Measurements from ENCODE around the gene KLF17. TPM values are rescaled to one million over a fixed set of nuclear protein-coding genes. Genes with fewer than 3 reads are reported as not detected.

KLF17 gene
- total RNA-seq, 1 experiment from 2014 or later = not detected

DNA sequence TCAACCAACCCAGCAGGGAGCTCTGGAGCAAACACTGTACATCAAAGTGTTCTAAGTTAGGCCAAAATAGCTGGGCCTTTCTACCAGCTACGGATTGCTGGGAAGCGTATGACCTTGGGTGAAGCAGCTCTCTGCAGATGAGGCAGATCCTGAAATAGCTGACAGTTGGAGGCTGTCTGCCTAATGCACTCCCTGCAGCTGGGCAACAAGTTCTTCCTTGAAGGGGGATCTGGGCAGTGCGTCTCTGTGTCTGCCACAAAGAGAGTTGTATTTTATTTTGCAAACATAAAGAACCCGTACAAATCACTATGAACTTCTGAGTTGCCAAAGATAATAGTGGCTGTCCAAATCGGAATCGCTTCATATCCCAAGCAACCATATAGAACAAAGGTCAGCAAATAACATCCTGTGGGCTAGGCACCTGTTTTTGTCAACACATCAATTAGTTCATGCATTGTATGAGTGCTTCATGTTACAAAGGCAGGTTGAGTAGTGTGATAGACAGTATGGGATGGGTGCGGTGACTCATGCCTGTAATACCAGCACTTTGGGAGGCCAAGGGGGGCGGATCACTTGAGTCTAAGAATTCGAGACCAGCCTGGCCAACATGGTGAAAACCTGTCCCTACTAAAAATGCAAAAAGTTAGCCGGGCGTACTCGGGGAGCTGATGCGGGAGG lies 29.1 kb upstream of the KLF17 start:
- no peak overlapping the region for H3K4me3 Mint-ChIP-seq (ENCODE audit: low read depth, unreplicated experiment)
- peaks cover 21% of the 10 kb centered on the region for H3K27me3 Mint-ChIP-seq (ENCODE audit: unreplicated experiment)
- peaks cover 2% of the 10 kb centered on the region for H3K9me3 Mint-ChIP-seq (ENCODE audit: low read depth, unreplicated experiment)
- no TSS peak for BruUV-seq (replicated peaks)
- CTCF ChIA-PET = no interaction called here
- no peaks in the 10 kb centered on the region for H3K36me3 Mint-ChIP-seq (ENCODE audit: insufficient read depth, unreplicated experiment)
- intact Hi-C loops (cut with micrococcal nuclease; ENCODE audit: unreplicated experiment) = loop anchor here (10.0 kb wide), 1 partner anchor 85 kb away; no protein-coding TSS in a partner anchor
- no peak for DNase-seq
- no peak for TF ChIP-seq CTCF (IDR thresholded peaks at IDR 0.05; ENCODE audit: unreplicated experiment)
- peaks cover 24% of the 10 kb centered on the region for H3K4me1 Mint-ChIP-seq (ENCODE audit: low read depth, unreplicated experiment)
- no peak overlapping the region for H3K27ac Mint-ChIP-seq (ENCODE audit: unreplicated experiment)

DNA sequence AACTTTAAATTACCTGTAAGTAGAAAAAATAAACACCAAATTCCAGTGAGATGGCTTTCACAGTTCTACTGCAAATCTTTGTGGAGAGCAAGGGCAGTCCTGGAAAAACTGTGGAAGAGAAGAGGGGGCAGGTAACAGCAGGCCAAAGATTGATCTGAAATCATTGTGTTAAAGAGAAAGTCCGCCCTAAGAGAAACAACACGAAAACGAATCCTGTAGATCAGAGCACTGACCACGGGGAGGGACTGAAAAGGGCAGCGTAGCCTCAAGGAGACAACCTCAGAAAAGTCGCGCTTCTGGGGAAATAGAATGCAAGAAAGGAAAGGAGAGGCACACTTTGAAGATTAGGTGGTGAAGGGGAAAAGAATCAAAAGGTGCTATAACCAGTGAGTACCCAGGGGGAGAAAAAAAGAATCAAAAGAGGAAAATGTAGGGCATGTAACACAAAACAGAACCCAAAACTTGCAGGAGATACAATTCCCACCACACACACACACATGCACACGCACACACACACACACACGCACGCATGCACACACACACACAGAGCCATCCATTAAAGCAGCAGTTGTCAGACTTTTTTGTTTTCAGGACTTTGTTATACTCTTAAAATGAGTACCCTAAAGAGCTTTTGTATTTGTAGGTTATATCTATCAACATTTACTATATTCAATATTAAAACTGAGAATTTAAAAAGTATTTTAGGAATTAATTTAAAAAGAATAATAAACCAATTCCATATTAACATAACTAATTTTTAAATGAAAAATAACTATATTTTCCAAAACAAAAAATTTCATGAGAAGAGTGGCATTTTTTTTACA lies 28.0 kb upstream of the KLF17 start:
- CTCF ChIA-PET = no interaction called here
- DNase-seq = no peak
- Mint-ChIP-seq H3K27me3 (ENCODE audit: unreplicated experiment) (peaks cover 21% of the 10 kb centered on the region), H3K27ac (ENCODE audit: unreplicated experiment) (no peak overlapping the region), H3K36me3 (ENCODE audit: insufficient read depth, unreplicated experiment) (no peaks in the 10 kb centered on the region), H3K9me3 (ENCODE audit: low read depth, unreplicated experiment) (peaks cover 3% of the 10 kb centered on the region), H3K4me3 (ENCODE audit: low read depth, unreplicated experiment) (no peak overlapping the region), H3K4me1 (ENCODE audit: low read depth, unreplicated experiment) (peaks cover 14% of the 10 kb centered on the region)
- BruUV-seq (replicated peaks) = no TSS peak
- intact Hi-C loops (cut with micrococcal nuclease; ENCODE audit: unreplicated experiment) = loop anchor here (10.0 kb wide), 1 partner anchor 84 kb away; no protein-coding TSS in a partner anchor
- no peak for TF ChIP-seq CTCF (IDR thresholded peaks at IDR 0.05; ENCODE audit: unreplicated experiment)

- BruUV-seq (replicated peaks) = no TSS peak
- no peak for TF ChIP-seq CTCF (IDR thresholded peaks at IDR 0.05; ENCODE audit: unreplicated experiment)
- Mint-ChIP-seq H3K27ac (ENCODE audit: unreplicated experiment) (no peak overlapping the region), H3K4me1 (ENCODE audit: low read depth, unreplicated experiment) (no peaks in the 10 kb centered on the region), H3K36me3 (ENCODE audit: insufficient read depth, unreplicated experiment) (no peaks in the 10 kb centered on the region), H3K9me3 (ENCODE audit: low read depth, unreplicated experiment) (peaks cover 3% of the 10 kb centered on the region), H3K4me3 (ENCODE audit: low read depth, unreplicated experiment) (no peak overlapping the region), H3K27me3 (ENCODE audit: unreplicated experiment) (peaks cover 21% of the 10 kb centered on the region)
- DNase-seq = no peak
- intact Hi-C loops (cut with micrococcal nuclease; ENCODE audit: unreplicated experiment) = loop anchor here (10.0 kb wide), 1 partner anchor 81 kb away; no protein-coding TSS in a partner anchor
- CTCF ChIA-PET = no interaction called here
These were observed 24.6 kb upstream of the KLF17 start for GRCh38 chr1:44094047-44094446.

- intact Hi-C loops (cut with micrococcal nuclease; ENCODE audit: unreplicated experiment) = no loop called here
- CTCF ChIA-PET = no interaction called here
These were observed 18.3 kb upstream of the KLF17 start for GRCh38 chr1:44100183-44100868.

More at GRCh38 chr1:44100183-44100868, 18.3 kb upstream of the KLF17 start:
- DNase-seq = no peak
- Mint-ChIP-seq H3K27me3 (ENCODE audit: unreplicated experiment) (peaks cover 17% of the 10 kb centered on the region), H3K36me3 (ENCODE audit: insufficient read depth, unreplicated experiment) (no peaks in the 10 kb centered on the region), H3K4me1 (ENCODE audit: low read depth, unreplicated experiment) (no peaks in the 10 kb centered on the region), H3K27ac (ENCODE audit: unreplicated experiment) (no peak overlapping the region), H3K9me3 (ENCODE audit: low read depth, unreplicated experiment) (no peaks in the 10 kb centered on the region), H3K4me3 (ENCODE audit: low read depth, unreplicated experiment) (no peak overlapping the region)
- BruUV-seq (replicated peaks) = no TSS peak
- TF ChIP-seq CTCF (IDR thresholded peaks at IDR 0.05; ENCODE audit: unreplicated experiment) = no peak

Measured in Calu3 (cell line).